Skin of body (tissue), 2 donors: ENCODE data around the gene PDE11A. TPM values are rescaled to one million over a fixed set of nuclear protein-coding genes. Genes with fewer than 3 reads are reported as not detected.

Experiments
- DNase-seq: peaks from one replicate; lab custom pipeline; 2025; lab: John Stamatoyannopoulos, UW
- total RNA-seq: library from RNA; depleted of rRNA; stranded (reverse); fragments of >200 nt; gene quantifications from one replicate; pipeline ENCODE4 v1.2.3, GENCODE V29; 2014

PDE11A gene
- total RNA-seq, 1 donor from 2014 or later, result 0.39 TPM

- DNase-seq, result no peak
Observed at GRCh38 chr2:177728399-177728765, 344.2 kb downstream of the PDE11A start.

- DNase-seq, result peak; percentile 12
Observed at GRCh38 chr2:177727577-177728398, 344.8 kb downstream of the PDE11A start.

GRCh38 chr2:177726931-177727348 lies 345.6 kb downstream of the PDE11A start:
- DNase-seq, result peak; percentile 64

- DNase-seq, result peak; percentile 61
Observed at GRCh38 chr2:177724398-177725287, 347.9 kb downstream of the PDE11A start.

GRCh38 chr2:177723235-177723634 lies 349.3 kb downstream of the PDE11A start:
- DNase-seq, result no peak

- no peak for DNase-seq
Observed at GRCh38 chr2:177721818-177722567, 350.6 kb downstream of the PDE11A start.

- no peak for DNase-seq
Observed at GRCh38 chr2:177721087-177721486, 351.5 kb downstream of the PDE11A start.

- DNase-seq, result no peak
Observed at GRCh38 chr2:177717831-177718618, 354.6 kb downstream of the PDE11A start.

GRCh38 chr2:177716484-177716883 lies 356.1 kb downstream of the PDE11A start:
- DNase-seq, result no peak

GRCh38 chr2:177715771-177716170 lies 356.8 kb downstream of the PDE11A start:
- DNase-seq, result no peak

- DNase-seq, result no peak
Observed at GRCh38 chr2:177714704-177715103, 357.9 kb downstream of the PDE11A start.

GRCh38 chr2:177712462-177712861 lies 360.1 kb downstream of the PDE11A start:
- no peak for DNase-seq

- no peak for DNase-seq
Observed at GRCh38 chr2:177711483-177712265, 360.9 kb downstream of the PDE11A start.

GRCh38 chr2:177710889-177711288 lies 361.7 kb downstream of the PDE11A start:
- DNase-seq, result no peak

GRCh38 chr2:177709986-177710401 lies 362.6 kb downstream of the PDE11A start:
- DNase-seq, result no peak

- no peak for DNase-seq
Observed at GRCh38 chr2:177708660-177709444, 363.7 kb downstream of the PDE11A start.

GRCh38 chr2:177708106-177708505 lies 364.5 kb downstream of the PDE11A start:
- no peak for DNase-seq

- no peak for DNase-seq
Observed at GRCh38 chr2:177705511-177706173, 366.9 kb downstream of the PDE11A start.

- DNase-seq, result no peak
Observed at GRCh38 chr2:177703159-177703558, 369.4 kb downstream of the PDE11A start.
